Panc1 (cell line): ENCODE results near the gene EIF3B. TPM values are rescaled to one million over a fixed set of nuclear protein-coding genes. Genes with fewer than 3 reads are reported as not detected.
A peak's percentile ranks its signal among the peaks of the same experiment; 100 is the strongest.

Experiments used
- ATAC-seq: fragments of 200-7000 bp; cut with Tn5 transposase; 2 replicates; pipeline ENCODE4 v1.9.1; 2020; ENCODE audit warnings: mild to moderate bottlenecking, moderate library complexity
- BruUV-seq: library from RNA; stranded (reverse); fragments of 400-500 nt; replicated peaks from 2 replicates; lab custom pipeline; 2021; lab: Mats Ljungman, UMichigan
- CTCF ChIA-PET: fragments of 300-600 bp; sonication (Branson Sonifier 250); formaldehyde crosslinking; loops from one replicate; lab custom pipeline; 2022; ENCODE audit warnings: antibody characterized with exemption; lab: Charles Lee
- POLR2A ChIA-PET: fragments of 300-600 bp; sonication (Branson Sonifier 250); formaldehyde crosslinking; loops from one replicate; lab custom pipeline; 2022; ENCODE audit warnings: antibody characterized with exemption; lab: Charles Lee
- DNase-seq: peaks from one replicate; pipeline ENCODE4 v3.0.0-alpha.2; 2010; ENCODE audit warnings: low read depth, low spot score
- H3K27ac ChIP-seq: 2 replicates; pipeline ENCODE4 v1.5.1; 2011; ENCODE audit warnings: mild to moderate bottlenecking, low read length, inconsistent platforms
- H3K27me3 ChIP-seq: fragments of 200-500 bp; sonication (Bioruptor generic); 2 replicates; pipeline ENCODE4 v1.6.0; 2014; ENCODE audit warnings: low read length, inconsistent platforms; ENCODE audit not compliant: control insufficient read depth, insufficient read depth
- H3K36me3 ChIP-seq: fragments of 200-500 bp; sonication (Bioruptor generic); 2 replicates; pipeline ENCODE4 v1.5.1; 2014; ENCODE audit warnings: inconsistent platforms, mild to moderate bottlenecking, low read length, moderate library complexity; ENCODE audit not compliant: control insufficient read depth, insufficient read depth
- H3K4me1 ChIP-seq: 2 replicates; pipeline ENCODE4 v1.5.1; 2011; ENCODE audit warnings: inconsistent platforms, mild to moderate bottlenecking, low read length, moderate library complexity; ENCODE audit not compliant: control insufficient read depth, insufficient read depth
- H3K4me3 ChIP-seq, 2 experiments: 2 replicates each; pipeline ENCODE4 v1.5.1; 2011 to 2012; ENCODE audit warnings: low read depth in 2 of 2, low read length in 2 of 2, mild to moderate bottlenecking in 2 of 2, inconsistent platforms in 1 of 2, moderate library complexity in 1 of 2
- H3K9me3 ChIP-seq: fragments of 200-500 bp; sonication (Bioruptor generic); 2 replicates; pipeline ENCODE4 v1.5.1; 2014; ENCODE audit warnings: low read depth, mild to moderate bottlenecking, inconsistent platforms, low read length, moderate library complexity; ENCODE audit not compliant: control insufficient read depth, insufficient read depth
- CTCF ChIP-seq: fragments of 450-650 bp; IDR thresholded peaks from 2 replicates; pipeline ENCODE4 v1.5.1; 2017; ENCODE audit warnings: mild to moderate bottlenecking
- POLR2AphosphoS5 ChIP-seq: IDR thresholded peaks from 2 replicates; pipeline ENCODE4 v1.6.1; 2012; ENCODE audit warnings: mild to moderate bottlenecking, low read depth, low read length, moderate library complexity
- REST ChIP-seq, 2 experiments: IDR thresholded peaks; 2 replicates each; pipeline ENCODE4 v1.6.1; 2011 to 2012; ENCODE audit warnings: low read depth in 2 of 2, control low read depth in 1 of 2, low read length in 1 of 2, mild to moderate bottlenecking in 1 of 2, moderate library complexity in 1 of 2; ENCODE audit not compliant: insufficient read depth in 1 of 2
- SIN3A ChIP-seq: IDR thresholded peaks from 2 replicates; pipeline ENCODE4 v1.6.1; 2012; ENCODE audit warnings: low read depth, mild to moderate bottlenecking, low read length, moderate library complexity, borderline replicate concordance; ENCODE audit not compliant: insufficient read depth
- TCF7L2 ChIP-seq: IDR thresholded peaks from 2 replicates; pipeline ENCODE4 v1.6.1; 2011; ENCODE audit warnings: mild to moderate bottlenecking, low read depth, low read length, inconsistent platforms
- in situ Hi-C: cut with HindIII; loops from 2 replicates; pipeline ENCODE4 v1.10.0; 2016; ENCODE audit warnings: low sequenced_read_pairs, low pct_unique_long_range_greater_than_20kb
- intact Hi-C: fragments of 100-400 bp; cut with micrococcal nuclease; formaldehyde crosslinking; loops from one replicate; pipeline ENCODE4 v1.10.0; 2022; ENCODE audit not compliant: unreplicated experiment
- total RNA-seq: library from RNA; stranded (reverse); gene quantifications from one replicate; pipeline ENCODE4 v1.2.1, GENCODE V29; 2021; ENCODE audit not compliant: unreplicated experiment

EIF3B gene
- total RNA-seq, 1 experiment from 2014 or later, result 432 TPM

- CTCF ChIA-PET, result interaction anchor here (0.6 kb wide), 1 partner anchor 35 kb away, joined by 7 read pairs; no protein-coding TSS in a partner anchor
- in situ Hi-C loops (no loop called here), intact Hi-C loops (no loop called here)
- no peak for TF ChIP-seq CTCF
- TF ChIP-seq POLR2AphosphoS5, result no peak
- TF ChIP-seq TCF7L2, result no peak
- TF ChIP-seq REST (IDR thresholded peaks at IDR 0.05; ENCODE audit: insufficient read depth in 1 of 2, low read depth in 2 of 2, low read length in 1 of 2), result no peak
- TF ChIP-seq SIN3A, result no peak
- no peaks in the 10 kb centered on the region for H3K4me1 ChIP-seq
- POLR2A ChIA-PET, result no interaction called here
- H3K27me3 ChIP-seq, result no peaks in the 10 kb centered on the region
- ATAC-seq, result peak; percentile 43
- H3K27ac ChIP-seq, result no peak overlapping the region
- H3K4me3 ChIP-seq, result no peak overlapping the region
- peaks cover 61% of the 10 kb centered on the region for H3K36me3 ChIP-seq
- H3K9me3 ChIP-seq, result no peaks in the 10 kb centered on the region
- BruUV-seq, result no TSS peak
- DNase-seq, result no peak
Measured at GRCh38 chr7:2373124-2373556, 18.5 kb downstream of the EIF3B start.

GRCh38 chr7:2373646-2374045, 19.0 kb downstream of the EIF3B start:
- ATAC-seq, result no peak

More at GRCh38 chr7:2373646-2374045, 19.0 kb downstream of the EIF3B start:
- H3K4me3 ChIP-seq, result no peak overlapping the region
- H3K27me3 ChIP-seq, result no peaks in the 10 kb centered on the region
- no peaks in the 10 kb centered on the region for H3K9me3 ChIP-seq
- CTCF ChIA-PET, result interaction anchor here (0.6 kb wide), 1 partner anchor 36 kb away, joined by 7 read pairs; no protein-coding TSS in a partner anchor
- in situ Hi-C loops, result no loop called here
- peaks cover 55% of the 10 kb centered on the region for H3K36me3 ChIP-seq
- DNase-seq, result no peak
- POLR2A ChIA-PET, result no interaction called here
- no peaks in the 10 kb centered on the region for H3K4me1 ChIP-seq
- intact Hi-C loops, result no loop called here
- no TSS peak for BruUV-seq
- TF ChIP-seq SIN3A (no peak), TCF7L2 (no peak), REST (IDR thresholded peaks at IDR 0.05; ENCODE audit: insufficient read depth in 1 of 2, low read depth in 2 of 2, low read length in 1 of 2) (no peak), POLR2AphosphoS5 (no peak), CTCF (no peak)
- no peak overlapping the region for H3K27ac ChIP-seq
